Ascending aorta (tissue), 2 donors: ENCODE results near the gene PCDH7. TPM values are rescaled to one million over a fixed set of nuclear protein-coding genes. Genes with fewer than 3 reads are reported as not detected.
A peak's percentile ranks its signal among the peaks of the same experiment; 100 is the strongest.

Experiments
- DNase-seq, 2 donors: peaks; one replicate each; pipeline ENCODE4 v3.0.0-alpha.2; 2019; ENCODE audit warnings: low spot score in 2 of 2
- H3K27ac ChIP-seq, 2 donors: fragments of 200-600 bp; sonication (generic); one replicate each; pipeline ENCODE4 v1.5.1; 2016 to 2017; ENCODE audit warnings: mild to moderate bottlenecking in 1 of 2
- H3K27me3 ChIP-seq: fragments of 200-600 bp; sonication (generic); one replicate; pipeline ENCODE4 v1.5.1; 2017
- H3K36me3 ChIP-seq, 2 donors: fragments of 200-600 bp; sonication (generic); one replicate each; pipeline ENCODE4 v1.5.1; 2016
- H3K4me1 ChIP-seq, 2 donors: fragments of 200-600 bp; sonication (generic); one replicate each; pipeline ENCODE4 v1.5.1; 2016 to 2017; ENCODE audit warnings: mild to moderate bottlenecking in 1 of 2
- H3K4me3 ChIP-seq, 2 donors: fragments of 200-600 bp; sonication (generic); one replicate each; pipeline ENCODE4 v1.5.1; 2016 to 2017; ENCODE audit warnings: mild to moderate bottlenecking in 1 of 2
- H3K9me3 ChIP-seq, 2 donors: fragments of 200-600 bp; sonication (generic); one replicate each; pipeline ENCODE4 v1.5.1; 2016
- CTCF ChIP-seq, 3 experiments: fragments of 200-600 bp in 2 of 3; fragments of 450-650 bp in 1 of 3; sonication (generic) in 2 of 3; IDR thresholded peaks; one replicate each; pipeline ENCODE4 v1.5.1; 2016 to 2019; ENCODE audit warnings: antibody characterized with exemption in 3 of 3, mild to moderate bottlenecking in 1 of 3, moderate library complexity in 1 of 3
- intact Hi-C: fragments of 100-400 bp; cut with DNase I; formaldehyde crosslinking; loops from one replicate; pipeline ENCODE4 v1.15.1; 2023
- total RNA-seq: library from RNA; depleted of rRNA; stranded (reverse); fragments of >200 nt; gene quantifications from one replicate; pipeline ENCODE4 v1.1.0, GENCODE V29; 2016

Gene PCDH7
- total RNA-seq, 1 donor from 2014 or later, result 127 TPM

GRCh38 chr4:30765022-30765421, 44.9 kb downstream of the PCDH7 start:
- Histone ChIP-seq H3K9me3 (no peaks in the 10 kb centered on the region), H3K27me3 (no peaks in the 10 kb centered on the region), H3K4me1 (peaks cover 4 to 34% of the 10 kb centered on the region in 2 donors), H3K36me3 (no peaks in the 10 kb centered on the region), H3K27ac (no peak overlapping the region), H3K4me3 (no peak overlapping the region)
- no peak for TF ChIP-seq CTCF (IDR thresholded peaks at IDR 0.05)
- intact Hi-C loops, result no loop called here
- DNase-seq, result no peak

- TF ChIP-seq CTCF (IDR thresholded peaks at IDR 0.05), result no peak
- Histone ChIP-seq H3K4me3 (no peak overlapping the region), H3K4me1 (peaks cover 5 to 27% of the 10 kb centered on the region in 2 donors), H3K9me3 (no peaks in the 10 kb centered on the region), H3K27ac (no peak overlapping the region), H3K27me3 (no peaks in the 10 kb centered on the region), H3K36me3 (no peaks in the 10 kb centered on the region)
- intact Hi-C loops, result no loop called here
- DNase-seq, result no peak
Measured at GRCh38 chr4:30767147-30767845, 47.1 kb downstream of the PCDH7 start.

- peaks cover 5 to 25% of the 10 kb centered on the region in 2 donors for H3K4me1 ChIP-seq
- no peak for DNase-seq
- H3K9me3 ChIP-seq, result no peaks in the 10 kb centered on the region
- H3K27me3 ChIP-seq, result no peaks in the 10 kb centered on the region
- intact Hi-C loops, result no loop called here
- H3K27ac ChIP-seq, result no peak overlapping the region
- H3K4me3 ChIP-seq, result no peak overlapping the region
- no peaks in the 10 kb centered on the region for H3K36me3 ChIP-seq
- no peak for TF ChIP-seq CTCF (IDR thresholded peaks at IDR 0.05)
Measured at GRCh38 chr4:30768277-30768676, 48.1 kb downstream of the PCDH7 start.

GRCh38 chr4:30769093-30769492, 48.9 kb downstream of the PCDH7 start:
- no peaks in the 10 kb centered on the region for H3K9me3 ChIP-seq
- DNase-seq, result no peak
- H3K4me3 ChIP-seq, result no peak overlapping the region
- no peaks in the 10 kb centered on the region for H3K27me3 ChIP-seq
- H3K4me1 ChIP-seq, result peaks cover 5 to 28% of the 10 kb centered on the region in 2 donors
- TF ChIP-seq CTCF (IDR thresholded peaks at IDR 0.05), result no peak
- intact Hi-C loops, result no loop called here
- H3K27ac ChIP-seq, result peak overlapping the region in 1 of 2 donors; percentile 21
- no peaks in the 10 kb centered on the region for H3K36me3 ChIP-seq

GRCh38 chr4:30770049-30770549, 49.9 kb downstream of the PCDH7 start:
- intact Hi-C loops, result loop anchor here (1.0 kb wide), 1 partner anchor 48 kb away; no protein-coding TSS in a partner anchor
- H3K36me3 ChIP-seq, result no peaks in the 10 kb centered on the region
- H3K9me3 ChIP-seq, result no peaks in the 10 kb centered on the region
- no peaks in the 10 kb centered on the region for H3K27me3 ChIP-seq
- peaks cover 5 to 28% of the 10 kb centered on the region in 2 donors for H3K4me1 ChIP-seq
- no peak overlapping the region for H3K4me3 ChIP-seq
- no peak for TF ChIP-seq CTCF (IDR thresholded peaks at IDR 0.05)
- no peak for DNase-seq
- H3K27ac ChIP-seq, result peak overlapping the region in 1 of 2 donors; percentile 20
